HG03378 (cell line): ENCODE measurements around the gene ZNF578.
"Not testable (repeated sequence)": the region's sequence is repeated elsewhere in the genome, so short reads cannot be mapped to it uniquely, and the experiment has no call there.

Experiments
- ATAC-seq: cut with Tn5 transposase; IDR thresholded peaks from one replicate; pipeline ENCODE4 v1.9.1; 2021; ENCODE audit warnings: mild to moderate bottlenecking, moderate library complexity; ENCODE audit not compliant: unreplicated experiment

Gene ZNF578

DNA sequence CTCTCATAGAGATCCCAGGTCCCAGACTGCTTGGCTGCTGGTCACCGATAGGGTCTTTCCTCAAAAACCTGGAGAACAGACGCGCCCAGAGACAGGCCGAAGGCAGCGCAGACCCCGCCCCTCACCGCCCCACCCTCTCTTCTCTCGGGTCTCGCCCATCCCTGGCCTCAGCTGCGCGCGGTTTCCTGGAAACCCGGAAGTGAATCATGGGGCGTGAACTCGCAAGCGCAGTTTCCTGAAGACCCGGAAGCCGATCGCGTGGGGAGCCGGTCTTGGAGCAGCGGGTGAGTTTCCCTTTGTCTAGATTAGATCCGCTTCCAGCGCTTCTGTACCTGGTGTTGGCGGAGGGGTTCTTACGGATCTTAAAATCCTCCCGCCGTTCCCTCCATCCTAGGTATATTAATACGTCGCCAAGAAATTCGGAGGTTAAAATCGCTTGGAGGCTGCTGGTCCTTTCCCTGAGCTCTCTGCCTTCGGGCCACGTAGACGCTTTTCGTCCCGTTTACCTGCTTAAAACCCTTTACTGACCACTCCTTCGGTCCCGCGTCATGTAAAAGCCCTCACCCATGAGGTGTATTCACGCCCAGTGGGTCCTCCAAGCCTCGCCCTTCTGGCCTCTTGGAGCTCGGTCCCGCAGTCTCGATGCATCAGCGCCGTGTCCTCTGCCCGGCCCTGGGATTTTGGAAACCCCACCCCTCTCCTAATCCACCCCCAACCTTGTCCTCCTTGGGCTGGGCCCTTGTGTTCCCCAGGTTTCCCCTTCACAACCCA, at the start of gene ZNF578:
ZNF578 (plus strand) TSS at position 230 of the 771 bp plus-strand sequence. CDS start 48,293 bp downstream, outside the sequence.
- no peak for ATAC-seq

DNA sequence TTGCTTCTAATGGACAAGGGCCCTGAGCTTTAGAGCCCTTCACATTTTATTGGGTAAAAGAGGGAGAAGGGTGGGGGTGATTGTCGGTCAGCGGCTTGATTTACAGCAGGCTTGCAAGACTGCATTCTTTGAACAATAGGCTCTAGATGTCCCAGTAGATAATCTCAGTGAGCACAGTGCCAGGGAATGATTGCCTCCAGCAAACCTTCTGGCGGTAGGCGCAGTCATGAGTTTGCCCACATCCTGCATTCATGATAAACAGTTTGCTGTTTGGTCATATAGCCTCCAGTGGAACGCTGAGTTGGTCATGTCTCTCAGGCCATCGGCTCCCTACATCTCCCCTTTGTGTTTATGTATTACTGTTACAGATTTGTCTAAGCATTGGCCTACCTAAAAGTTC, 43.1 kb upstream of the ZNF578 start:
- ATAC-seq, result no peak

DNA sequence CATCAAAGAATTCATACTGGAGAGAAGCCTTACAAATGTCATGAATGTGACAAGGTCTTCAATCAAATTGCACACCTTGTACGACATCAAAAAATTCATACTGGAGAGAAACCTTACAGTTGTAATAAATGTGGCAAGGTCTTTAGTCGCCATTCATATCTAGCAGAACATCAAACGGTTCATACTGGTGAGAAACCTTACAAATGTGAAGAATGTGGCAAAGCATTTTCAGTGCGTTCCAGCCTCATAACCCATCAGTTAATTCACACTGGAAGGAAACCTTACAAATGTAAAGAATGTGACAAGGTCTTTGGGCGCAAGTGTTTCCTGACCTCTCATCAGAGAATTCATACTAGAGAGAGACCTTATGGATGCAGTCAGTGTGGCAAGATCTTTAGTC, 37.6 kb upstream of the ZNF578 start:
- ATAC-seq, result no peak

DNA sequence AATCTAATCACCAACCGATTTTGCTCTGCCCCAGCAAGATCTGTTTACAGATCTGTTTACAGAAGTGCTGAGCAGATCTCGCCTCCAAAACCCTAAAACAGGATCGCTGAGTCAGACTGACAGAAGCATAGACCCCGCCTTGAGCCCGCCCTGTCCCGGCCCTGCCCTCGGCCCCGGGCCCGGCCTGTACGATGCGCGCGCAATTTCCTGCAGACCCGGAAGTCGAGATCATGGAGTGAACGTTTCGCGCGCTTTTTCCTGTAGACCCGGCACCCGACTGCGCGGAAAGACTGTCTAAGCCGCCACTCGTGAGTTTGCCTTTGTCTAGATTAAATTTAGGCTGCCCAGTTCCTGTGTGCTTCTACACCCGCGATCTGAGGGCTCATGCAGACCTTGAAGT, 24.4 kb upstream of the ZNF578 start, which contains the start of gene ZNF534:
ZNF534 (plus strand) TSS at position 212 of the 400 bp plus-strand sequence. CDS start 2,327 bp downstream, outside the sequence.
- no peak for ATAC-seq

DNA sequence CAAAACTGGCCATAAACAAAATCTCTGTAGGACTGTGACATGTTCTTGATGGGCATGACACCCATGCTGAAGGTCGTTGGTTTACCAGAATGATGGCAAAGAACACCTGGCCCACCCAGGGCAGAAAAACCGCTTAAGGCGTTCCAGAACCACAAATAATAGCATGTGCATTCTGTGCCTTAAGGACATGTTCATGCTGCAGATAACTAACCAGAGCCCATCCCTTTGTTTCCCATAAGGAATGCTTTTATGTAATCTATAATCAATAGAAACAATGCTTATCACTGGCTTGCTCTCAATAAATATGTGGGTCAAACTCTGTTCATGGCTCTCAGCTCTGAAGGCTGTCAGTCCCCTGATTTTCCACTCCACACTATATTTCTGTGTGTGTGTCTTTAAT, 11.2 kb upstream of the ZNF578 start:
- no peak for ATAC-seq

DNA sequence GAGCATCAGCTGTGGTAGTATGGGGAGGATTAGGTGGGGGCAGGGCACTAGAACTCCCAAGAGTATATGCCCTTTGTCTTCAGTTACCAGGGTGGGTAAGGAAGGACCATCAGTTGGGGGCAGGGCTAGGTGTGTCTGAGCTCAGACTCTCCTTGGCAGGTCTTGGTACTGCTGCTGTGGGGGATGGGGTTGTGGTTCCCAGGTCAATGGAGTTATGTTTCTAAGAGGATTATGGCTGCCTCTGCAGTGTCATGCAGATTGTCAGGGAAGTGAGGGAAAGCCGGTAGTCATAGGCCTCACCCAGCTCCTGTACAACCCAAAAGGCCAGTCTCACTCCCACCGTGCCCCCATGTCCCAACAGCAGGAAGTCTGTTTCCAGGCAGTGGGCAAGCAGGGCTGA, 8.8 kb upstream of the ZNF578 start:
- no peak for ATAC-seq

DNA sequence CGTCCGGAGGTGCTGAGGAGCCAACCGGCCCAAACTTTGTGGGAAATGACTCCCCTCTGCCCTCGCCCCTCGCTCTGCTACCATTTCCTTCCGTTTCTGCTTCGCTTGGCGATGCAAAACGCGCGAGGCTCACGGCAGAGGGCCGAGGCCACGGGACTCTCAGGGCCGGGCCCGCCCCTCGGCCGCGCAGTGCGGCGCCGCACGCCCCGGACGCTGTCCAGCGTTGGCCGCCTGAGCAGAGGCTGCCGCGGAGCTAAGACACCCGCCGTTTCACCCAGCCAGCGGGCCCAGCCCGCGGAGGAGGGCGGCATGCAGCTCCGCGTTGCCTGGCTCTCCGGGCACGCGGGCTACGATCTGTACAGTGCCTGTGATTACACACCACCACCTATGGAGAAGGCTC, 2.1 kb upstream of the ZNF578 start:
- no peak for ATAC-seq

DNA sequence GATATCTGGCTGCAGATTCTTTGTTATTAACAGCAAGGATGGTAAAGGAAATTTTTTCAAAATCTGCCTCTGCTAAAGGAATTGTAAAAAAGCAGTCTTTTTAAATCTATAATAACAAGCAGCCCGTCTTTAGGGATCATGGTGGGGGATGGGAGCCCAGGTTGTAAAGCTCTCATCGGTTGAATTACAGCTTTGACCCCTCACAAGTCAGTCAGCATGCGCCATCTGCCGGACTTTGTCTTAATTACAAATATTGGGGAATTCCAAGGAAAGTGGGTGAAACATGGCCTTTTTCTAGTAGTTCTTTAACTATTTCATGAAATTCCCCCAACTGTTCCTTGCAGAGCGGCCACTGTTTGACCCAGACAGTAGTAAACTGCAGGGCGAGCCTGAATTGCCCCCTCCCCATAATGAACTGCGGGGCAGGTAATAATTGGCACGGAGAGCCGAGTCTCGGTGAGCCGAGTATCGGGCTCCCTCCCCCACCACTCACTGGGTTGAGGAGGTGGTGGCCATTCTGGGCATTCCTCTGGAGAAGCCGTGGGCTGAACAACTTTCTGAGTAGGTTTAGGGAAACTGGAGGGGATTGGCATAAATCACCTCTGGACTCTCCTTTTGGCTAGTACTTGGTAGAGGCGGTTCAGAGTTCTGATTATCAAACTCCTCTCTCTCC, 11.6 kb downstream of the ZNF578 start:
- ATAC-seq, result no peak

DNA sequence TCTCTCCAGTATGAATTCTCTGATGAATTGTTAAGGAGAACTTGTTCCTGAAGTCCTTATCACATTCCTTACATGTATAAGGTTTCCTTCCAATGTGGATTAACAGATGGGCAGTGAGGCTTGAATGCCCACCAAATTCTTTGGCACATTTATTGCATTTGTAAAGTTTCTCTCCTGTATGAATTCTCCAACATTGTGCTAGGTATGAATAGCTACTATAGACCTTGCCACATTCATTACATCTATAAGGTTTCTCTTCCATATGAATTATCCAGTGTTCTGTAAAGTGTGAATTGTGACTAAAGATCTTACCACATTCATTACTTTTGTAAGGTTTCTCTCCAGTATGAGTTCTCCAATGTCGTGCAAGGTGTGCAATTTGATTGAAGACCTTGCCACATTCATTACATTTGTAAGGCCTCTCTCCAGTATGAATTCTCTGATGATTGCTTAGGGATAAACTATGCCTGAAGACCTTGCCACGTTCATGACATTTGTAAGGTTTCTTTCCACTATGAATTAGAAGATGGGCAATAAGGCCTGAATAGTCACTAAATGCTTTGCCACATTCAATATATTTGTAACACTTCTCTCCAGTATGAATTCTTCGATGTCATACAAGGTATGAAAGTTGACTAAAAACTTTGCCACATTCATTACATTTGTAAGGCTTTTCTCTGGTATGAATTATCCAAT, 20.4 kb downstream of the ZNF578 start:
- no peak for ATAC-seq

DNA sequence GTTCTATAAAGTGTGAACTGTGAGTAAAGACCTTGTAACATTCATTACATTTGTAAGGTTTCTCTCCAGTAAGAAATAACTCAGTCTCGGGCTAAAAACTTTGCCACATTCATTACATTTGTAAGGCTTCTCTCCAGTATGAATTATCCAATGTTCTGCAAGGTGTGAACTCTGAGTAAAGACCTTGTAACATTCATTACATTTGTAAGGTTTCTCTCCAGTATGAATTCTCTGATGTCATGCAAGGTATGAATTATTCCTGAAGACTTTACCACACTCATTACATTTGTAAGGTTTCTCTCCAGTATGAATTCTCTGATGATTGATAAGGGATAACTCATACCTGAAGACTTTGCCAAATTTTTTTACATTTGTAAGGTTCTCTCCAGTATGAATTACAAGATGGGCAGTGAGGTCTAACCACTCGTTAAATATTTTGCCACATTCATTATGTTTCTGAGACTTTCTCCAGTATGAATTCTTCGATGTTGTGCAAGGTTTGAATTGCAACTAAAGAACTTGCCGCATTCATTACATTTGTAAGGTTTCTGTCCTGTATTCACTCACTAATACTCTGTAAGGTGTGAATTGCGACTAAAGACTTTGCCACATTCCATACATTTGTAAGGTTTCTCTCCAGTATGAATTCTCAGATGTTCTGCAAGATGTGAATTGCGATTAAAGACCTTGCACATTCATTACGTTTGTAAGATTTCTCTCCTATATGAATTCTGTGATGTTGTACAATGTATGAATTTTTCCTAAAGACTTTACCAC, 21.2 kb downstream of the ZNF578 start:
- no peak for ATAC-seq

DNA sequence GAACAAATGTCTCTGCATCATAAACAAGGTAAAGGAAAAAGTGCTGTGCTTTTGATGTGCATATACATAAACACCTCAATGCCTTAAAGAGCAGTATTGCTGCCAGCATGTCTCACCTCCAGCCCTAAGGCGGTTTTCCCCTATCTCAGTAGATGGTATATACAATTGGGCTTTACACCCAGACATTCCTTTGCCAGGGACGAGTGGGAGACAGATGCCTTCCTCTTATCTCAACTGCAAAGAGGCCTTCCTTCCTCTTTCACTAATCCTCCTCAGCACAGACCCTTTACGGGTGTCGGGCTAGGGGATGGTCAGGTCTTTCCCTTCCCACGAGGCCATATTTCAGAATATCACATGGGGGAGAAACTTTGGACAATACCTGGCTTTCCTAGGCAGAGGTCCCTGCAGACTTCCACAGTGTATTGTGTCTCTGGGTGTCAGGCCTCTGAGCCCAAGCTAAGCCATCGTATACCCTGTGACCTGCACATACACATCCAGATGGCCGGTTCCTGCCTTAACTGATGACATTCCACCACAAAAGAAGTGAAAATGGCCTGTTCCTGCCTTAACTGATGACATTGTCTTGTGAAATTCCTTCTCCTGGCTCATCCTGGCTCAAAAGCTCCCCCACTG, 30.9 kb downstream of the ZNF578 start:
- not testable (repeated sequence) for ATAC-seq

DNA sequence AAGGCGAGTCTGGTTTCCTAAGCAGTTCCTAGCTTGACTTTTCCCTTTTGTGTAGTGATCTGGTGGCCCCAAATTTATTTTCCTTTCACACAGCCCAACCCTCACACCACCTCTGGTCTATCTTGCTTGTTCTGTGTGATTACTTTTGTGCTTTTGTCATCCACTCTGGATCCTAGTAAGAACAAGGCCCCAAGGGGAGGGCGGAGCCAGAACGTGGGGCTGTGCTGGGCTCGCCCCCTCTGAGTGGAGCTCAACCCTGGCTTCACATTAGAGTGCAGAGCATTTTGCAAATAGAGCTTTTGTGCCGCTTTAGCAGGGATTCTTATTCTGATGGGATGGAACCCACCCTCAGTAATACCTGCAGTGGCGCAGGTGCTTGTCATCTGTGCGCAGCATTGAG, 31.7 kb downstream of the ZNF578 start:
- not testable (repeated sequence) for ATAC-seq

DNA sequence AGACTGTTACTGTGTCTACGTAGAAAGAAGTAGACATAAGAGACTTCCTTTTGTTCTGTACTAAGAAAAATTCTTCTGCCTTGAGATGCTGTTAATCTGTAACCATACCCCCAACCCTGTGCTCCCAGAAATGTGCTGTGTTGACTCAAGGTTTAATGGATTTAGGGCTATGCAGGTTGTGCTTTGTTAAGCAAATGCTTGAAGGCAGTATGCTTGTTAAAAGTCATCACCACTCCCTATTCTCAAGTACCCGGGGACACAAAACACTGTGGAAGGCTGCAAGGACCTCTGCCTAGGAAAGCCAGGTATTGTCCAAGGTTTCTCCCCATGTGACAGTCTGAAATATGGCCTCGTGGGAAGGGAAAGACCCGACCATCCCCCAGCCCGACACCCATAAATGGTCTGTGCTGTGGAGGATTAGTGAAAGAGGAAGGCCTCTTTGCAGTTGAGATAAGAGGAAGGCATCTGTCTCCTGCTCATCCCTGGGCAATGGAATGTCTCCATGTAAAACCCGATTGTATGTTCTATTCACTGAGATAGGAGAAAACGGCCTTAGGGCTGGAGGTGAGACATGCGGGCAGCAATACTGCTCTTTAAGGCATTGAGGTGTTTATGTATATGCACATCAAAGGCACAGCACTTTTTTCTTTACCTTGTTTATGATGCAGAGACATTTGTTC, 32.3 kb downstream of the ZNF578 start:
- ATAC-seq, result not testable (repeated sequence)

DNA sequence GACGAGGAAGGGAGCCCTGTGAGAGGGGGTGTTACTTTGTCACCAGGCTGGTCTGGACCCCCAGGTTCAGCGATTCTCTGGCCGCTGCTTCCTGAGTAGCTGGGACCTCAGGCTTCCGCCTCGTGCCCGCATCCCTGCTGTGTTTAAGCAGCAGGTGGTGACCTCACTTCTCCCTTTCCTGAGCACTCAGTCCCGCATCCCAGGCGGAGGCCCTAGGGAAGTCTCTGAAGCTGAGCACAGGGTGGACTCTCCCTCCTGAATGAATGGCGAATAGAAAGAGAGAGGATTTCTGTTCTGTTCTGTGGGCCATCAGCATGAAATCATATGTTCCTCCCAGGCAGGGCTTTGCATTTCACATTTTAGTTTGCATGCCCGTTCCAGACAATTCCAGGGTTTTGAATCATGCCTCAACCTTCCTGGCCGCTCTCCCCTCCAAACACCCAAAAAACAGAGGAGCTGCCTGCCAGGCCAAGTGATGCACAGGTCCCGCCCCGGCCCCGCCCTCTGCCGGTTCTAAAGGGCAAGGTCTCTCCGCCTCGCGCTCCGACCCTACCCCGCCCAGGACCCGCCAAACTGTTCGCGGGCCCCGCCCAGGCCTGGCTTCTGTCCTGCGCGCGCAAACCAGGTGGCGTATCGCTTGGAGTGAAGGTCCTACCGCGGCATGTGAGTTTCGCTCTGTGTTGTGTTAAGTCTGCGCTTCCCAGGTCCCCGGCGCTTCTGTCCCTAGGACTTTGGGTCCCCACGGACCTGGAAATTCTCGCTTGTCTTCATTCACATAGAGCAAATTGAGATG, 39.0 kb downstream of the ZNF578 start:
- ATAC-seq, result no peak

DNA sequence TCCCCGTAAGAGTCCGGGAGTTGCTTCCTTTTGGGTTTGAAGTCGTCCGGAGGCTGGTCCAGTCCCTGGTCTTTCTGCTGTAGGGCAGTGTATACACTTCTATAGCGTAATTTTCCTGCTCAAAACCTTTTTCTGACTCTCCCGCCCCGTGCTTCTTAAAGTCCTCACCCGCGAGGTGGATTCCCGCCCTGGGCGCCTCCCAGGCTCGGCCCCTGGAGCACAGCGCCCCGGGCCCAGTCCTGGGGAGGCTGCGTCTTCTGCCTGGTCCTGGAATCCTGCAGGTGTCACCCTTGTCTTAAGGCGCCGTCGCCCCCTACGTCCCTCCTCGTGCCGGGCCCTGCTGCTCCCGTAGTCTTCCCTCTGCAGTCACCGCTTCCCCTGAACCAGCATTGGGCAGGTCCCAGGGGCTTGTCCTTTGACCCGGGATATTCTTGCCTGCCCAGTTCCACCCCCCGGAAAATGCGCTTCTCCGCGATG, 39.7 kb downstream of the ZNF578 start:
- ATAC-seq, result no peak

DNA sequence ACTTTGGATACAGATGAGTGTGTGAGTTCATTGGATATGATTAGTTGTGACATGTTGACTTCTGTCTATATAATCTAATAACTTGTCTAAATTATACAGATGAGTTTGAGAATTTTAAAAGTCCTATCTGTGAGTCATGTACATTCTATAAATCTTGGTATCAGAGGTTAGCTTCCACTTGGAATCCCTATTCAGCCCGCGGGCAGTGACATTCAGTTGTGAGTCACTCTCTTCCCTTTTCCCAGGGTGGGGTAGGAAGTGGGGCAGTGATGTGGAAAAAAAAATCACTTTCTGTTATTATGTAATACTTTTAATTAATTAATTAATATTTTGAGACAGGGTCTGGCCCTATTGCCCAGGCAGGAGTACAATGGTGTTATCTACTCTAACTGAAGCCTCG, 41.2 kb downstream of the ZNF578 start:
- ATAC-seq, result no peak

DNA sequence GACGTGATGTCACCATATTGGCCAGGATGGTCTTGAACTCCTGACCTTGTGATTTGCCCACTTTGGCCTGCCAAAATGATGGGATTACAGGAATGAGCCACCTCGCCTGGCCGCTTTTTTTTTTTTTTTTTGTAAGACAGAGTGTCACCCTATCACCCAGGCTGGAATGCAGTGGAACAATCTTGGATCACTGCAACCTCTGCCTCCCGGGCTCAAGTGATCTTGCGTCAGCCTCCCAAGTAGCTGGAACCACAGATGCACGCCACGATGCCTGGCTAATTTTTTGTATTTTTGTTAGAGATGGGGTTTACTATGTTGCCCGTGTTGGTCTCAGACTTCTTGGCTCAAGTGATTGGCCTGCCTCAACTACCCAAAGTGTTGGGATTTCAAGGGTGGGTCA, 45.2 kb downstream of the ZNF578 start:
- no peak for ATAC-seq

DNA sequence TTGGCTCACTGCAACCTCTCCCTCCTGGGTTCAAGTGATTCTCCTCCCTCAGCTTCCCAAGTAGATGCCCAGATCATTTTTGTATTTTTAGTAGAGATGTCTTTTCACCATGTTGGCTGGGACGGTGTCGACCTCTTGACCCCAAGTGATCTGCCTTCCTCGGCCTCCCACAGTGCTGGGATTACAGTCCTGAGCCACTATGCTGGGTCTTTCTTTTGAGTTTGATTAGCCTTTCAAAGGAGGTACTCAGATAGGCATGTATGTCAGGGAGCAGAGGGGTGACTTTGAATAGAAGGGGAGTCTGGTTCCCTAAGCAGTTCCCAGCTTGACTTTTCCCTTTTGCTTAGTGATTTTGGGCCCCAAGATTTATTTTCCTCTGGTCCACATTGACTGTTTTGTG, 47.1 kb downstream of the ZNF578 start:
- not testable (repeated sequence) for ATAC-seq

DNA sequence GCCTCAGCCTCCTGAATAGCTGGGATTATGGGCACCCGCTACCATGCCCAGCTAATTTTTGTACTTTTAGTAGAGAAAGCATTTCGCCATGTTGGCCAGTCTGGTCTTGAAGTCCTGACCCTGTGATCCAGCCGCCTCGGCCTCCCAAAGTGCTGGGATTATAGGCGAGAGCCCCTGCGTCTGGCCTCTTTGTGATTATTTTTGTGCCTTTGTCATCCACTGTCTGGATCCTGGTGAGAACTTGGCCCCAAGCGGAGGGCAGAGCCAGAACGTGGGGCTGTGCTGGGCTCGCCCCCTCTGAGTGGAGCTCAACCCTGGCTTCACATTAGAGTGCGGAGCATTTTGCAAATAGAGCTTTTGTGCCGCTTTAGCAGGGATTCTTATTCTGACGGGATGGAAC, 47.6 kb downstream of the ZNF578 start:
- ATAC-seq, result not testable (repeated sequence)
